Activated naive CD8-positive, alpha-beta T cell treated with anti-CD3 and anti-CD28 coated beads, Interleukin-2, amount 50 U/mL, for 24 hours (primary cell): ENCODE data around the gene TRPC3.

ENCODE experiments used
- ATAC-seq: fragments of 150-1000 bp; cut with Tn5 transposase; one replicate; pipeline ENCODE4 v1.10.0; 2021
- DNase-seq: peaks from one replicate; pipeline ENCODE4 v3.0.0; 2021
- H3K27ac Mint-ChIP-seq: one replicate; pipeline ENCODE4 v1.8.0; 2021; ENCODE audit warnings: mild to moderate bottlenecking, mixed read lengths
- H3K27me3 Mint-ChIP-seq: one replicate; pipeline ENCODE4 v1.8.0; 2021; ENCODE audit warnings: mixed read lengths
- H3K36me3 Mint-ChIP-seq: one replicate; pipeline ENCODE4 v1.8.0; 2021; ENCODE audit warnings: low read depth, mixed read lengths
- H3K4me1 Mint-ChIP-seq: one replicate; pipeline ENCODE4 v1.8.0; 2021; ENCODE audit warnings: mixed read lengths
- H3K4me3 Mint-ChIP-seq: one replicate; pipeline ENCODE4 v1.8.0; 2021; ENCODE audit warnings: mild to moderate bottlenecking, moderate library complexity, mixed read lengths
- H3K9me3 Mint-ChIP-seq: one replicate; pipeline ENCODE4 v1.8.0; 2021; ENCODE audit warnings: mixed read lengths

Gene TRPC3

GRCh38 chr4:121873604-121874003 lies 78.3 kb downstream of the TRPC3 start:
- DNase-seq, result no peak
- Mint-ChIP-seq H3K4me1 (peaks cover 17% of the 10 kb centered on the region), H3K27ac (no peak overlapping the region), H3K36me3 (no peaks in the 10 kb centered on the region), H3K9me3 (no peaks in the 10 kb centered on the region), H3K4me3 (no peak overlapping the region), H3K27me3 (peaks cover 37% of the 10 kb centered on the region)
- ATAC-seq, result no peak

GRCh38 chr4:121869841-121870822 lies 81.7 kb downstream of the TRPC3 start, which contains the start of gene BBS7:
TSS of gene BBS7 (minus strand) at chr4:121870474. CDS start at chr4:121870313, 161 bp downstream.
- H3K27me3 Mint-ChIP-seq, result peaks cover 26% of the 10 kb centered on the region
- H3K27ac Mint-ChIP-seq, result peak within 1 kb of the TSS; percentile 84
- no peaks in the 10 kb centered on the region for H3K9me3 Mint-ChIP-seq
- peaks cover 18% of the 10 kb centered on the region for H3K4me1 Mint-ChIP-seq
- DNase-seq, result peak; percentile 98
- peaks cover 18% of the 10 kb centered on the region for H3K36me3 Mint-ChIP-seq
- ATAC-seq, result peak; percentile 98
- H3K4me3 Mint-ChIP-seq, result peak within 1 kb of the TSS; percentile 94

- Mint-ChIP-seq H3K4me1 (peaks cover 16% of the 10 kb centered on the region), H3K27me3 (no peaks in the 10 kb centered on the region), H3K4me3 (no peak overlapping the region), H3K9me3 (no peaks in the 10 kb centered on the region), H3K36me3 (peaks cover 34% of the 10 kb centered on the region), H3K27ac (no peak overlapping the region)
- ATAC-seq (no peak), DNase-seq (no peak)
Measured at GRCh38 chr4:121863799-121864198, 88.1 kb downstream of the TRPC3 start.

GRCh38 chr4:121861426-121861825 lies 90.4 kb downstream of the TRPC3 start:
- no peaks in the 10 kb centered on the region for H3K27me3 Mint-ChIP-seq
- H3K4me3 Mint-ChIP-seq, result no peak overlapping the region

GRCh38 chr4:121860121-121860520 lies 91.7 kb downstream of the TRPC3 start:
- Mint-ChIP-seq H3K4me3 (no peak overlapping the region), H3K36me3 (peaks cover 24% of the 10 kb centered on the region), H3K9me3 (no peaks in the 10 kb centered on the region), H3K27ac (no peak overlapping the region), H3K4me1 (peaks cover 13% of the 10 kb centered on the region), H3K27me3 (no peaks in the 10 kb centered on the region)
- ATAC-seq, result no peak
- no peak for DNase-seq

More at GRCh38 chr4:121861426-121861825, 90.4 kb downstream of the TRPC3 start:
- DNase-seq (no peak), ATAC-seq (no peak)
- H3K4me1 Mint-ChIP-seq, result peaks cover 13% of the 10 kb centered on the region
- no peak overlapping the region for H3K27ac Mint-ChIP-seq
- H3K36me3 Mint-ChIP-seq, result peaks cover 32% of the 10 kb centered on the region
- H3K9me3 Mint-ChIP-seq, result no peaks in the 10 kb centered on the region

- H3K4me1 Mint-ChIP-seq, result no peaks in the 10 kb centered on the region
- no peak overlapping the region for H3K4me3 Mint-ChIP-seq
- no peak overlapping the region for H3K27ac Mint-ChIP-seq
- no peak for DNase-seq
- peaks cover 15% of the 10 kb centered on the region for H3K36me3 Mint-ChIP-seq
- H3K9me3 Mint-ChIP-seq, result no peaks in the 10 kb centered on the region
- H3K27me3 Mint-ChIP-seq, result no peaks in the 10 kb centered on the region
- no peak for ATAC-seq
Measured at GRCh38 chr4:121851354-121851753, 100.5 kb downstream of the TRPC3 start.

GRCh38 chr4:121846662-121847061 lies 105.2 kb downstream of the TRPC3 start:
- no peak for DNase-seq
- Mint-ChIP-seq H3K4me1 (no peaks in the 10 kb centered on the region), H3K27me3 (no peaks in the 10 kb centered on the region), H3K9me3 (no peaks in the 10 kb centered on the region), H3K36me3 (peaks cover 25% of the 10 kb centered on the region), H3K27ac (no peak overlapping the region), H3K4me3 (no peak overlapping the region)
- no peak for ATAC-seq

GRCh38 chr4:121842862-121843261 lies 109.0 kb downstream of the TRPC3 start:
- Mint-ChIP-seq H3K27ac (no peak overlapping the region), H3K36me3 (peaks cover 34% of the 10 kb centered on the region)
- ATAC-seq, result no peak

GRCh38 chr4:121838136-121838535 lies 113.7 kb downstream of the TRPC3 start:
- Mint-ChIP-seq H3K27ac (no peak overlapping the region), H3K9me3 (no peaks in the 10 kb centered on the region), H3K36me3 (peaks cover 27% of the 10 kb centered on the region), H3K4me3 (no peak overlapping the region), H3K4me1 (no peaks in the 10 kb centered on the region), H3K27me3 (no peaks in the 10 kb centered on the region)
- DNase-seq (no peak), ATAC-seq (no peak)

More at GRCh38 chr4:121842862-121843261, 109.0 kb downstream of the TRPC3 start:
- no peaks in the 10 kb centered on the region for H3K27me3 Mint-ChIP-seq
- no peak for DNase-seq
- H3K4me3 Mint-ChIP-seq, result no peak overlapping the region
- no peaks in the 10 kb centered on the region for H3K4me1 Mint-ChIP-seq
- H3K9me3 Mint-ChIP-seq, result no peaks in the 10 kb centered on the region

GRCh38 chr4:121829511-121829910 lies 122.3 kb downstream of the TRPC3 start:
- Mint-ChIP-seq H3K4me3 (no peak overlapping the region), H3K36me3 (peaks cover 12% of the 10 kb centered on the region), H3K9me3 (no peaks in the 10 kb centered on the region), H3K4me1 (no peaks in the 10 kb centered on the region), H3K27ac (no peak overlapping the region), H3K27me3 (no peaks in the 10 kb centered on the region)
- ATAC-seq (no peak), DNase-seq (no peak)
